A549 (cell line): Measurements from ENCODE around the gene QRICH1. TPM values are rescaled to one million over a fixed set of nuclear protein-coding genes. Genes with fewer than 3 reads are reported as not detected.
A peak's percentile ranks its signal among the peaks of the same experiment; 100 is the strongest.

ENCODE experiments used
- ATAC-seq, 2 experiments: fragments of 200-7000 bp in 1 of 2; fragments of >200 bp in 1 of 2; cut with Nextera tagmentation in 1 of 2; cut with Tn5 transposase in 1 of 2; 3 replicates each; pipeline versions ENCODE4 v1.8.0 to v1.9.1; 2018 to 2020; ENCODE audit warnings: mild to moderate bottlenecking in 1 of 2, moderate library complexity in 1 of 2
- CTCF ChIA-PET: fragments of 300-600 bp; sonication (Branson Sonifier 250); formaldehyde crosslinking; extraction: SDS; loops from one replicate; lab custom pipeline; 2021; ENCODE audit warnings: antibody characterized with exemption, inconsistent platforms; lab: Yijun Ruan, JAX
- POLR2A ChIA-PET: fragments of 350-600 bp; formaldehyde crosslinking; extraction: SDS; loops from one replicate; lab custom pipeline; 2021; ENCODE audit warnings: antibody characterized with exemption, inconsistent platforms; lab: Yijun Ruan, JAX
- DNase-seq, 2 experiments: peaks; one replicate each; pipeline versions ENCODE4 v3.0.0 to v3.0.0-alpha.2; 2011 to 2016; ENCODE audit warnings: low read depth in 1 of 2, low spot score in 1 of 2
- FAIRE-seq: peaks from 2 replicates; lab custom pipeline; 2011; peaks lifted over from hg19 to GRCh38; lab: Jason Lieb, UNC
- H3K27ac ChIP-seq, 2 experiments: fragments of >200 bp; sonication (Bioruptor Twin); formaldehyde crosslinking; 3 replicates each; pipeline ENCODE4 v1.5.1; 2016 to 2017
- H3K4me1 ChIP-seq: fragments of >200 bp; sonication (Bioruptor Twin); formaldehyde crosslinking; 3 replicates; pipeline ENCODE4 v1.6.1; 2016
- H3K4me2 ChIP-seq: fragments of >200 bp; sonication (Bioruptor Twin); formaldehyde crosslinking; 3 replicates; pipeline ENCODE4 v1.6.1; 2016
- H3K4me3 ChIP-seq: fragments of >200 bp; sonication (Bioruptor Twin); formaldehyde crosslinking; 3 replicates; pipeline ENCODE4 v1.5.1; 2016
- H3K9me3 ChIP-seq: fragments of >200 bp; sonication (Bioruptor Twin); formaldehyde crosslinking; 3 replicates; pipeline ENCODE4 v1.6.1; 2016
- BHLHE40 ChIP-seq: IDR thresholded peaks from 2 replicates; pipeline ENCODE4 v1.6.1; 2012; ENCODE audit warnings: low read depth, low read length, inconsistent platforms
- CHD2 ChIP-seq: fragments of 150-350 bp; IDR thresholded peaks from 2 replicates; pipeline ENCODE4 v1.6.1; 2014; ENCODE audit warnings: low read length; ENCODE audit not compliant: partially characterized antibody
- CHD4 ChIP-seq: fragments of 200-600 bp; sonication (generic); IDR thresholded peaks from 2 replicates; pipeline ENCODE4 v1.6.1; 2016; ENCODE audit warnings: antibody characterized with exemption, mild to moderate bottlenecking, borderline replicate concordance
- EHF ChIP-seq: fragments of 250-450 bp; sonication (Bioruptor Pico); IDR thresholded peaks from 2 replicates; pipeline ENCODE4 v1.5.0; 2020; ENCODE audit warnings: mild to moderate bottlenecking
- EHMT2 ChIP-seq: fragments of 200-600 bp; sonication (generic); IDR thresholded peaks from 2 replicates; pipeline ENCODE4 v1.6.1; 2016; ENCODE audit warnings: antibody characterized with exemption, low read depth, mild to moderate bottlenecking, moderate library complexity
- FOSB ChIP-seq: fragments of 250-450 bp; sonication (Bioruptor Pico); IDR thresholded peaks from 2 replicates; pipeline ENCODE4 v1.5.0; 2020; ENCODE audit warnings: mild to moderate bottlenecking, moderate library complexity
- HOXA7 ChIP-seq: fragments of 250-450 bp; sonication (Bioruptor Pico); IDR thresholded peaks from 2 replicates; pipeline ENCODE4 v1.5.0; 2020; ENCODE audit warnings: mild to moderate bottlenecking, moderate library complexity
- MAFK ChIP-seq: fragments of 450-650 bp; IDR thresholded peaks from 2 replicates; pipeline ENCODE4 v1.6.1; 2014; ENCODE audit not compliant: partially characterized antibody
- NFE2L2 ChIP-seq: fragments of 150-350 bp; conservative IDR thresholded peaks from 2 replicates; pipeline ENCODE4 v1.6.1; 2014; ENCODE audit warnings: low read length
- NPAS2 ChIP-seq: fragments of 250-450 bp; sonication (Bioruptor Pico); IDR thresholded peaks from 2 replicates; pipeline ENCODE4 v1.8.0; 2022; ENCODE audit warnings: mild to moderate bottlenecking, moderate library complexity, borderline replicate concordance
- NR3C1 ChIP-seq: fragments of >200 bp; sonication (Bioruptor Twin); formaldehyde crosslinking; IDR thresholded peaks from 3 replicates; pipeline ENCODE4 v1.6.1; 2017
- PHF8 ChIP-seq: fragments of 200-600 bp; sonication (generic); IDR thresholded peaks from 2 replicates; pipeline ENCODE4 v1.6.1; 2016; ENCODE audit warnings: low read depth, mild to moderate bottlenecking, antibody characterized with exemption, moderate library complexity, borderline replicate concordance
- POLR2A ChIP-seq: IDR thresholded peaks from 2 replicates; pipeline ENCODE4 v1.6.1; 2012; ENCODE audit warnings: mild to moderate bottlenecking, low read length
- ZSCAN20 ChIP-seq: fragments of 250-450 bp; sonication (Bioruptor Pico); IDR thresholded peaks from 2 replicates; pipeline ENCODE4 v1.8.0; 2022; ENCODE audit warnings: mild to moderate bottlenecking, moderate library complexity
- WGBS: methylation state at CpG from one replicate; pipeline ENCODE4 v1.1.6; 2017; ENCODE audit errors: missing lambda C conversion rate; 5-methylcytosine and 5-hydroxymethylcytosine counted together
- polyA plus RNA-seq, 4 experiments: library from polyadenylated mRNA; depleted of rRNA in 3 of 4; stranded (reverse); fragments of >200 nt; fragmentation: RNase III in 1 of 4; extraction: RNeasy Plus Mini Kit Qiagen cat#74134 plus additional on column Dnase treatment in 1 of 4; gene quantifications; 2 replicates in 3 of 4; 3 replicates in 1 of 4; pipeline ENCODE4 v1.2.3, GENCODE V29; 2011 to 2017
- TF ChIP-seq, protein P1 (sequence below): IDR thresholded peaks from 2 replicates; pipeline ENCODE4 v1.6.1; 2012
- TF ChIP-seq, protein P2 (sequence below): fragments of >200 bp; sonication (Bioruptor Twin); formaldehyde crosslinking; IDR thresholded peaks from 3 replicates; pipeline ENCODE4 v1.5.1; 2016
- TF ChIP-seq, protein P3 (sequence below): IDR thresholded peaks from 2 replicates; pipeline ENCODE4 v1.6.1; 2012

QRICH1 gene
- polyA plus RNA-seq, 2 of the 4 experiments (the other 2 are of a cell fraction), result 47.9 to 53.8 TPM

DNA sequence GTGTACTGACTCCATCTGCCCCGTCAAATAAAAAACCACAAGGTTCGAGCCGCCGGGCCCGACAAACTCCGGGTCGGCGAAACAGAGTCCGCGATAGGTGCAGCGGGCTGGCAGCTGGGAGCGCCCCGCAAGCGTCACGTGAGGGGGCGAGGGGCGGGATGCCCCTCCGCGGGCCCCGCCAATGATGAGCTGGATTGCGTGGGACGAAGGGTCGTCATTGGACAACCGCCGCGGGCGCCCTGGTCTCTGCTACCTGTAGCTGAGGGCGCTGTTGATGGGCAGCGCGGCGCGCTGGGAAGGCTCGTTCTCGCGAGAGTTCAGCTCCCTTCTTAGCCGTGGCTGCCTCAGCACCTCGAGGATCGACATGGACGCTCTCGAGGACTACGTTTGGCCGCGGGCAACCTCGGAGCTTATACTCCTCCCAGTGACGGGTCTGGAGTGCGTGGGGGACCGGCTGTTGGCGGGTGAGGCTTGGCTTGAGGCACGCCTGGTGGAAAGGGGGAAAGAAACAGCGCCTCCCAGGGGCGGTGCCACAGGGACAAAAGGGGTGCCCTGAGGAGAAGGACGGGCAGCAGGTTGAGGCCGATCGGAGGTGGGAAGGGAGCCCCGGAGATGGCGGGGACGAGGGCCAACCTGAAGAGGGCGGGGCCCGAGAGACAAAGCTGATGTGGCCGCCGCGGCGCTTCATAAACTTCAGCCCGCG, 86.7 kb downstream of the QRICH1 start, which contains the start of gene WDR6 (continued):
- TF ChIP-seq, protein P1, sequence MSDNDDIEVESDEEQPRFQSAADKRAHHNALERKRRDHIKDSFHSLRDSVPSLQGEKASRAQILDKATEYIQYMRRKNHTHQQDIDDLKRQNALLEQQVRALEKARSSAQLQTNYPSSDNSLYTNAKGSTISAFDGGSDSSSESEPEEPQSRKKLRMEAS, result peak; percentile 89
- TF ChIP-seq, protein P2, sequence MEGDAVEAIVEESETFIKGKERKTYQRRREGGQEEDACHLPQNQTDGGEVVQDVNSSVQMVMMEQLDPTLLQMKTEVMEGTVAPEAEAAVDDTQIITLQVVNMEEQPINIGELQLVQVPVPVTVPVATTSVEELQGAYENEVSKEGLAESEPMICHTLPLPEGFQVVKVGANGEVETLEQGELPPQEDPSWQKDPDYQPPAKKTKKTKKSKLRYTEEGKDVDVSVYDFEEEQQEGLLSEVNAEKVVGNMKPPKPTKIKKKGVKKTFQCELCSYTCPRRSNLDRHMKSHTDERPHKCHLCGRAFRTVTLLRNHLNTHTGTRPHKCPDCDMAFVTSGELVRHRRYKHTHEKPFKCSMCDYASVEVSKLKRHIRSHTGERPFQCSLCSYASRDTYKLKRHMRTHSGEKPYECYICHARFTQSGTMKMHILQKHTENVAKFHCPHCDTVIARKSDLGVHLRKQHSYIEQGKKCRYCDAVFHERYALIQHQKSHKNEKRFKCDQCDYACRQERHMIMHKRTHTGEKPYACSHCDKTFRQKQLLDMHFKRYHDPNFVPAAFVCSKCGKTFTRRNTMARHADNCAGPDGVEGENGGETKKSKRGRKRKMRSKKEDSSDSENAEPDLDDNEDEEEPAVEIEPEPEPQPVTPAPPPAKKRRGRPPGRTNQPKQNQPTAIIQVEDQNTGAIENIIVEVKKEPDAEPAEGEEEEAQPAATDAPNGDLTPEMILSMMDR, result peak; percentile 13; the same call in 2 of the 3 replicates
- TF ChIP-seq FOSB (peak; percentile 40; the same call in 1 of the 2 replicates), MAFK (peak; percentile 18), BHLHE40 (peak; percentile 88), HOXA7 (peak; percentile 43; the same call in 1 of the 2 replicates), EHMT2 (no peak), POLR2A (peak; percentile 64), NR3C1 (no peak), NPAS2 (CRISPR knock-in tag) (no peak), EHF (CRISPR knock-in tag) (no peak)
- TF ChIP-seq, protein P3, sequence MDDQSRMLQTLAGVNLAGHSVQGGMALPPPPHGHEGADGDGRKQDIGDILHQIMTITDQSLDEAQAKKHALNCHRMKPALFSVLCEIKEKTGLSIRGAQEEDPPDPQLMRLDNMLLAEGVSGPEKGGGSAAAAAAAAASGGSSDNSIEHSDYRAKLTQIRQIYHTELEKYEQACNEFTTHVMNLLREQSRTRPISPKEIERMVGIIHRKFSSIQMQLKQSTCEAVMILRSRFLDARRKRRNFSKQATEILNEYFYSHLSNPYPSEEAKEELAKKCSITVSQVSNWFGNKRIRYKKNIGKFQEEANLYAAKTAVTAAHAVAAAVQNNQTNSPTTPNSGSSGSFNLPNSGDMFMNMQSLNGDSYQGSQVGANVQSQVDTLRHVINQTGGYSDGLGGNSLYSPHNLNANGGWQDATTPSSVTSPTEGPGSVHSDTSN, result 0 out of 2 replicates have a peak, but pooled peaks have one; percentile 46

DNA sequence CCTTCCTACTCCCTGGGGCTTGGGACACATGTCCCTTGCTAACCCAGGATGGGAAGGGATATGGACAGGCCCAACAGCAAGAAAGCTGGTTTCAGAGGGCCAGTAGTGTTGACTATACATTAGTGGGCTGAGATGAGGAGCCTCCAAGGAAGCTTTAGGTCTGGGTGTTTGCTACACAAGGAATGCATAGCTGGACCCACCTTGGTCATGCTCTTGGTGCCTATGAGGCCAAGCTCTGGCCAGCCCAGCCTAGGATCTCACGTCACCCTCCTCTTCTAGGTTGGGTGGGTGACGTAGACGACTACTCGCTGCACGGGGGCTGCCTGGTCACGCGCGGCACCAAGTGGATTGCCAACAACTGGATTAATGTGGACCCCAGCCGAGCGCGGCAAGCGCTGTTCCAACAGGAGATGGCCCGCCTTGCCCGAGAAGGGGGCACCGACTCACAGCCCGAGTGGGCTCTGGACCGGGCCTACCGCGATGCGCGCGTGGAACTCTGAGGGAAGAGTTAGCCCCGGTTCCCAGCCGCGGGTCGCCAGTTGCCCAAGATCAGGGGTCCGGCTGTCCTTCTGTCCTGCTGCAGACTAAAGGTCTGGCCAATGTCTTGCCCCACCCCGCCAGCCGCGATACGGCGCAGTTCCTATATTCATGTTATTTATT, 87.3 kb downstream of the QRICH1 start:
- Histone ChIP-seq H3K4me2 (peak overlapping the region; percentile 99), H3K9me3 (no peaks in the 10 kb centered on the region), H3K4me3 (peak overlapping the region; percentile 100), H3K4me1 (peaks cover 21% of the 10 kb centered on the region; the same call in 2 of the 3 replicates), H3K27ac (peak overlapping the region; percentile 98 to 100)
- ATAC-seq (peak; percentile 5 to 12; a peak in 4 of 6 replicates), DNase-seq (no peak), FAIRE-seq (no peak)
- whole genome bisulfite sequencing, result 5% methylated on average over 8 of the region's 32 CpGs
- CTCF ChIA-PET, result interaction anchor here (0.5 to 30.1 kb wide), 5 partner anchors 12 to 473 kb away, joined by 3 to 385 read pairs (median 3); partner anchors contain the start of genes DALRD3, NDUFAF3 and P4HTM
- no peak for TF ChIP-seq PHF8
- TF ChIP-seq, protein P1, result no peak
- no peak for TF ChIP-seq CHD4
- TF ChIP-seq NFE2L2, result no peak
- TF ChIP-seq CHD2, result no peak
- TF ChIP-seq, protein P3, result 0 out of 2 replicates have a peak, but pooled peaks have one; percentile 17
- no peak for TF ChIP-seq ZSCAN20 (CRISPR knock-in tag)
- POLR2A ChIA-PET, result interaction anchor here (0.8 to 4.1 kb wide), 12 partner anchors 9 to 174 kb away, joined by 3 to 57 read pairs (median 6); partner anchors contain the start of genes ARIH2, DALRD3, IMPDH2 and NDUFAF3
